Left lung (tissue), 10 donors: ENCODE measurements around the gene RHOC. TPM values are rescaled to one million over a fixed set of nuclear protein-coding genes. Genes with fewer than 3 reads are reported as not detected.

ENCODE experiments used
- ATAC-seq: fragments of 200-7000 bp; cut with Tn5 transposase; one replicate; pipeline ENCODE4 v1.9.1; 2020; ENCODE audit warnings: moderate library complexity
- DNase-seq, 4 donors: peaks; one replicate each; pipeline ENCODE4 v3.0.0-alpha.2; 2013 to 2020
- H3K27ac ChIP-seq, 2 donors: fragments of 200-600 bp; sonication (generic) in 1 of 2; one replicate each; pipeline versions ENCODE4 v1.5.0 to v1.8.0; 2020 to 2021
- H3K27me3 ChIP-seq, 2 donors: fragments of 200-600 bp; sonication (generic) in 1 of 2; one replicate each; pipeline versions ENCODE4 v1.5.0 to v1.8.0; 2020 to 2021
- H3K36me3 ChIP-seq, 2 donors: fragments of 200-600 bp; sonication (generic) in 1 of 2; one replicate each; pipeline versions ENCODE4 v1.5.0 to v1.8.0; 2020 to 2021
- H3K4me1 ChIP-seq, 2 donors: fragments of 200-600 bp; one replicate each; pipeline ENCODE4 v1.8.0; 2021
- H3K4me3 ChIP-seq, 2 donors: fragments of 200-600 bp; sonication (generic) in 1 of 2; one replicate each; pipeline versions ENCODE4 v1.5.0 to v1.8.0; 2020 to 2021; ENCODE audit warnings: mild to moderate bottlenecking in 1 of 2
- H3K9me3 ChIP-seq, 2 donors: fragments of 200-600 bp; sonication (generic) in 1 of 2; one replicate each; pipeline versions ENCODE4 v1.5.0 to v1.8.0; 2020 to 2021
- CTCF ChIP-seq, 2 donors: fragments of 200-600 bp; sonication (generic) in 1 of 2; IDR thresholded peaks; one replicate each; pipeline versions ENCODE4 v1.5.0 to v1.8.0; 2021; ENCODE audit warnings: antibody characterized with exemption in 2 of 2
- intact Hi-C, 2 donors: fragments of 100-400 bp; cut with DNase I; formaldehyde crosslinking; loops; one replicate each; pipeline versions ENCODE4 v1.11.2 to v1.14.2; 2022
- polyA plus RNA-seq, 6 donors: library from polyadenylated mRNA; unstranded; fragments of 120-200 nt; gene quantifications; one replicate each; pipeline ENCODE4 v1.2.1, GENCODE V29; 2013; ENCODE audit not compliant: insufficient read length in 6 of 6
- total RNA-seq, 2 donors: library from RNA; stranded (reverse); fragmentation: NEBNext Ultra II Directional; extraction: Animal tissue kit (Norgen Biotek cat#: 25700); gene quantifications; one replicate each; pipeline ENCODE4 v1.2.1, GENCODE V29; 2021
- donor health status: DM: no; HTN: yes; CAD: no.
- donor health status: DM: no; HTN: no; CAD: no.

Gene RHOC
- total and polyA plus RNA-seq, 8 donors: 195 to 259 (median 208) TPM

DNA sequence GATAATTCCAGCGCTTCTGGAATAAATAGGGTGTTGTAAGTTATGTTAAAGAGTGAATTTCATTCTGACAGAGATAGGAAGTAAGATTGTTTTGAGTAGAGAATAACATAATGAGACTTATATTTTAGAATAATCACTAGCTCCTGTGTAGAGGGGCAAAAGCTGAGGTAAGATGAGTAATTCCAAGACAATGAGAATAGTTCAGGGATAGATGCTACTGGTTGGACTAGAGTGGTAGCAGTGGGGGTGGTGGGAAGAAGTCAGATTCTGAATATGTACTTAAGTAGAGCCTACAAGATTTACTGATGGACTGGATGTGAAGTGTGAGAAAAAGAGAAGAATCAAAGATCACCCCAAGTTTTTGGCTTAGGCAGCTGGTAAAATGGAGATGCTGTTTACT lies 55.7 kb downstream of the RHOC start:
- no peak overlapping the region for H3K27ac ChIP-seq
- no peaks in the 10 kb centered on the region for H3K9me3 ChIP-seq
- DNase-seq (no peak), ATAC-seq (no peak)
- no peaks in the 10 kb centered on the region for H3K4me1 ChIP-seq
- no peak for TF ChIP-seq CTCF (IDR thresholded peaks at IDR 0.05)
- H3K36me3 ChIP-seq: peaks cover 0 to 88% of the 10 kb centered on the region in 2 donors
- no peak overlapping the region for H3K4me3 ChIP-seq
- no peaks in the 10 kb centered on the region for H3K27me3 ChIP-seq
- intact Hi-C loops: no loop called here

Other genes starting within 250 kb of the RHOC start
- 1 to 10 TPM; 4.5 to 5.3 TPM for gene WNT2B, start 198.2 kb downstream of the RHOC start, total RNA-seq
- gene WNT2B, start 198.2 kb downstream of the RHOC start, polyA plus RNA-seq: 1 to 10 TPM; 3.6 to 6.1 (median 5.0) TPM
- 10 to 100 TPM; 15.9 to 23.6 TPM for gene ST7L, start 88.0 kb downstream of the RHOC start, total RNA-seq
- 10 to 100 TPM; 26.4 to 35.2 (median 28.0) TPM for gene ST7L, start 88.0 kb downstream of the RHOC start, polyA plus RNA-seq
- gene CAPZA1, start 87.3 kb downstream of the RHOC start, total RNA-seq: 100 to 1,000 TPM; 122 to 167 TPM
- 100 to 1,000 TPM; 135 to 154 (median 146) TPM for gene CAPZA1, start 87.3 kb downstream of the RHOC start, polyA plus RNA-seq
- 10 to 100 TPM; 57.8 to 59.0 TPM for gene MOV10, start 32.5 kb downstream of the RHOC start, total RNA-seq
- 10 to 100 TPM; 69.5 to 81.3 (median 75.0) TPM for gene MOV10, start 32.5 kb downstream of the RHOC start, polyA plus RNA-seq
- under 1 TPM; 0.76 to 0.93 TPM for gene PPM1J, start 8.2 kb upstream of the RHOC start, total RNA-seq
- gene PPM1J, start 8.2 kb upstream of the RHOC start, polyA plus RNA-seq: under 1 TPM; 0.47 to 0.72 (median 0.62) TPM
- gene SLC16A1, start 249.1 kb upstream of the RHOC start, total RNA-seq: 10 to 100 TPM; 14.5 to 14.7 TPM
- gene SLC16A1, start 249.1 kb upstream of the RHOC start, polyA plus RNA-seq: 10 to 100 TPM; 29.1 to 33.0 (median 29.9) TPM